Panc1 (cell line): ENCODE results near the gene PRR35.

ENCODE experiments used
- CTCF ChIP-seq: fragments of 450-650 bp; IDR thresholded peaks from 2 replicates; pipeline ENCODE4 v1.5.1; 2017; ENCODE audit warnings: mild to moderate bottlenecking
- TCF7L2 ChIP-seq: IDR thresholded peaks from 2 replicates; pipeline ENCODE4 v1.6.1; 2011; ENCODE audit warnings: mild to moderate bottlenecking, low read depth, low read length, inconsistent platforms

- TF ChIP-seq CTCF (no peak), TCF7L2 (no peak)
These were observed 2.5 kb upstream of the PRR35 start for GRCh38 chr16:557463-558297.
